ENCODE measurements around the gene RABEP2.

RABEP2 gene

DNA sequence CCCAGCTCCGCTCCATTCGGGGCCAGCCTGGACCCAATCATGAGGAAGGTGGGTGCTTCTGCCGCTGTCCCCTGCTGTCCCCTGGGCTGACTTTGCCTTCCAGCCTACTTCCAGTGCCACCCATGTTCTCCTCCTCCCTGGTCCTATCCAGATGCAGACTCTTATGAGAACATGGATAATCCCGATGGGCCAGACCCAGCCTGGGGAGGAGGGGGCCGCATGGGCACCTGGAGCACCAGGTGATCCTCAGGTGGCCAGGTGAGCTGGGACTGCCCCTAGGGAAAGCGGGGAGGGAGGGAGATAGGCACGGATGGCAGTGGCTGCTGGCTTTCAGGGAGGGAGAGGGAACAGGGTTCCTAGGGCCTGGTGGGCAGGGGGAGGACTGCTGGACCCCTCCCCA, 13.7 kb upstream of the RABEP2 start:
- Histone ChIP-seq H3K9me2 (ENCODE audit: low read depth, low read length) (no peaks in the 10 kb centered on the region), H3K79me2 (ENCODE audit: insufficient read depth, low read length) (no peaks in the 10 kb centered on the region), H3K9me3 (ENCODE audit: low read length) (no peaks in the 10 kb centered on the region), H3F3A (ENCODE audit: insufficient read depth, low read length) (no peaks in the 10 kb centered on the region), H3K4me3 (ENCODE audit: low read depth, low read length, poor library complexity, severe bottlenecking) (no peak overlapping the region), H3K36me3 (ENCODE audit: insufficient read depth, low read length) (peaks cover 42% of the 10 kb centered on the region), H2AFZ (ENCODE audit: low read length) (no peak overlapping the region), H3K9ac (ENCODE audit: low read length) (no peak overlapping the region), H3K27me3 (ENCODE audit: insufficient read depth, low read length) (no peaks in the 10 kb centered on the region), H3K27ac (ENCODE audit: low read depth, low read length, poor library complexity, severe bottlenecking) (no peak overlapping the region), H4K20me1 (ENCODE audit: insufficient read depth, low read length) (no peaks in the 10 kb centered on the region), H3K4me2 (ENCODE audit: low read length) (no peak overlapping the region), H3K4me1 (ENCODE audit: insufficient read depth, low read length, severe bottlenecking) (no peaks in the 10 kb centered on the region)
- TF ChIP-seq CTCF (IDR thresholded peaks at IDR 0.05; ENCODE audit: low read length) (no peak), EZH2 (IDR thresholded peaks at IDR 0.05; ENCODE audit: borderline replicate concordance, low read length) (no peak)

GRCh38 chr16:28937222-28937876, 12.3 kb upstream of the RABEP2 start:
- Histone ChIP-seq H3K4me3 (ENCODE audit: low read depth, low read length, poor library complexity, severe bottlenecking) (no peak overlapping the region), H2AFZ (ENCODE audit: low read length) (no peak overlapping the region), H3K9me2 (ENCODE audit: low read depth, low read length) (no peaks in the 10 kb centered on the region), H3K36me3 (ENCODE audit: insufficient read depth, low read length) (peaks cover 42% of the 10 kb centered on the region), H3K27me3 (ENCODE audit: insufficient read depth, low read length) (no peaks in the 10 kb centered on the region), H3F3A (ENCODE audit: insufficient read depth, low read length) (no peaks in the 10 kb centered on the region), H4K20me1 (ENCODE audit: insufficient read depth, low read length) (no peaks in the 10 kb centered on the region), H3K27ac (ENCODE audit: low read depth, low read length, poor library complexity, severe bottlenecking) (no peak overlapping the region), H3K9ac (ENCODE audit: low read length) (no peak overlapping the region), H3K9me3 (ENCODE audit: low read length) (no peaks in the 10 kb centered on the region), H3K4me1 (ENCODE audit: insufficient read depth, low read length, severe bottlenecking) (peaks cover 12% of the 10 kb centered on the region), H3K79me2 (ENCODE audit: insufficient read depth, low read length) (peaks cover 3% of the 10 kb centered on the region; the same call in 1 of the 2 replicates), H3K4me2 (ENCODE audit: low read length) (no peak overlapping the region)
- TF ChIP-seq EZH2 (IDR thresholded peaks at IDR 0.05; ENCODE audit: borderline replicate concordance, low read length): no peak
- no peak for TF ChIP-seq CTCF (IDR thresholded peaks at IDR 0.05; ENCODE audit: low read length)

- H3K9me3 ChIP-seq (ENCODE audit: low read length): no peaks in the 10 kb centered on the region
- H3K27me3 ChIP-seq (ENCODE audit: insufficient read depth, low read length): no peaks in the 10 kb centered on the region
- H3K79me2 ChIP-seq (ENCODE audit: insufficient read depth, low read length): peaks cover 5% of the 10 kb centered on the region; the same call in 1 of the 2 replicates
- no peaks in the 10 kb centered on the region for H3K9me2 ChIP-seq (ENCODE audit: low read depth, low read length)
- H3K4me2 ChIP-seq (ENCODE audit: low read length): no peak overlapping the region
- H3K36me3 ChIP-seq (ENCODE audit: insufficient read depth, low read length): peaks cover 42% of the 10 kb centered on the region
- H3F3A ChIP-seq (ENCODE audit: insufficient read depth, low read length): no peaks in the 10 kb centered on the region
- peaks cover 17% of the 10 kb centered on the region for H3K4me1 ChIP-seq (ENCODE audit: insufficient read depth, low read length, severe bottlenecking)
- no peak overlapping the region for H3K27ac ChIP-seq (ENCODE audit: low read depth, low read length, poor library complexity, severe bottlenecking)
- H3K9ac ChIP-seq (ENCODE audit: low read length): no peak overlapping the region
- H4K20me1 ChIP-seq (ENCODE audit: insufficient read depth, low read length): no peaks in the 10 kb centered on the region
- H2AFZ ChIP-seq (ENCODE audit: low read length): no peak overlapping the region
- no peak for TF ChIP-seq EZH2 (IDR thresholded peaks at IDR 0.05; ENCODE audit: borderline replicate concordance, low read length)
- no peak for TF ChIP-seq CTCF (IDR thresholded peaks at IDR 0.05; ENCODE audit: low read length)
- no peak overlapping the region for H3K4me3 ChIP-seq (ENCODE audit: low read depth, low read length, poor library complexity, severe bottlenecking)
These were observed 11.7 kb upstream of the RABEP2 start for GRCh38 chr16:28936784-28937155.

Measured in OCI-LY1 (cell line).